ENCODE results near the gene OTOP1.

GRCh38 chr4:4206204-4206603 is 20.5 kb downstream of the OTOP1 start:
- TF ChIP-seq, protein P1, sequence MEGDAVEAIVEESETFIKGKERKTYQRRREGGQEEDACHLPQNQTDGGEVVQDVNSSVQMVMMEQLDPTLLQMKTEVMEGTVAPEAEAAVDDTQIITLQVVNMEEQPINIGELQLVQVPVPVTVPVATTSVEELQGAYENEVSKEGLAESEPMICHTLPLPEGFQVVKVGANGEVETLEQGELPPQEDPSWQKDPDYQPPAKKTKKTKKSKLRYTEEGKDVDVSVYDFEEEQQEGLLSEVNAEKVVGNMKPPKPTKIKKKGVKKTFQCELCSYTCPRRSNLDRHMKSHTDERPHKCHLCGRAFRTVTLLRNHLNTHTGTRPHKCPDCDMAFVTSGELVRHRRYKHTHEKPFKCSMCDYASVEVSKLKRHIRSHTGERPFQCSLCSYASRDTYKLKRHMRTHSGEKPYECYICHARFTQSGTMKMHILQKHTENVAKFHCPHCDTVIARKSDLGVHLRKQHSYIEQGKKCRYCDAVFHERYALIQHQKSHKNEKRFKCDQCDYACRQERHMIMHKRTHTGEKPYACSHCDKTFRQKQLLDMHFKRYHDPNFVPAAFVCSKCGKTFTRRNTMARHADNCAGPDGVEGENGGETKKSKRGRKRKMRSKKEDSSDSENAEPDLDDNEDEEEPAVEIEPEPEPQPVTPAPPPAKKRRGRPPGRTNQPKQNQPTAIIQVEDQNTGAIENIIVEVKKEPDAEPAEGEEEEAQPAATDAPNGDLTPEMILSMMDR (IDR thresholded peaks at IDR 0.05): no peak
- no peak for TF ChIP-seq EP300 (IDR thresholded peaks at IDR 0.05; ENCODE audit: low read depth)

All from transverse colon (tissue), 3 donors.